CD14-positive monocyte (primary cell): ENCODE results near the gene OR9Q2. TPM values are rescaled to one million over a fixed set of nuclear protein-coding genes. Genes with fewer than 3 reads are reported as not detected.

Source experiments
- DNase-seq, 3 donors: peaks; one replicate each; pipeline ENCODE4 v3.0.0-alpha.2; 2011 to 2022
- H2AFZ ChIP-seq: 2 replicates; pipeline ENCODE4 v1.6.0; 2012; ENCODE audit warnings: mild to moderate bottlenecking, low read depth, low read length, inconsistent platforms; ENCODE audit not compliant: insufficient read depth, poor library complexity, severe bottlenecking
- H3K27ac ChIP-seq, 2 donors: 1 replicate in 1 of 2; 2 replicates in 1 of 2; pipeline ENCODE4 v1.5.1; 2012 to 2013; ENCODE audit warnings: low read length in 2 of 2, control low read depth in 1 of 2, inconsistent platforms in 1 of 2, low read depth in 1 of 2, mild to moderate bottlenecking in 1 of 2
- H3K27me3 ChIP-seq, 2 donors: one replicate each; pipeline versions ENCODE4 v1.6.0 to v1.6.1; 2011 to 2013; ENCODE audit warnings: low read length in 2 of 2; ENCODE audit not compliant: control insufficient read depth in 2 of 2, insufficient read depth in 2 of 2
- H3K36me3 ChIP-seq, 2 donors: replicated peaks in 1 of 2; 1 replicate in 1 of 2; 2 replicates in 1 of 2; pipeline versions ENCODE4 v1.5.1 to v1.6.1; 2012 to 2013; ENCODE audit warnings: low read length in 2 of 2, control low read depth in 1 of 2, inconsistent platforms in 1 of 2, mild to moderate bottlenecking in 1 of 2; ENCODE audit not compliant: insufficient read depth in 2 of 2, control insufficient read depth in 1 of 2
- H3K4me1 ChIP-seq, 2 donors: 1 replicate in 1 of 2; 2 replicates in 1 of 2; pipeline versions ENCODE4 v1.5.1 to v1.6.1; 2012 to 2013; ENCODE audit warnings: low read length in 2 of 2, control low read depth in 1 of 2, inconsistent platforms in 1 of 2, mild to moderate bottlenecking in 1 of 2, moderate library complexity in 1 of 2; ENCODE audit not compliant: insufficient read depth in 2 of 2, control insufficient read depth in 1 of 2
- H3K4me2 ChIP-seq: replicated peaks from 2 replicates; pipeline ENCODE3; 2012; ENCODE audit warnings: low read length, moderate library complexity, mild to moderate bottlenecking; ENCODE audit not compliant: poor library complexity, severe bottlenecking; ENCODE audit errors: extremely low read depth
- H3K4me3 ChIP-seq, 3 experiments: fragments of 200-600 bp in 1 of 3; sonication (generic) in 1 of 3; replicated peaks in 1 of 3; 1 replicate in 2 of 3; 2 replicates in 1 of 3; pipeline ENCODE4 v1.5.1; 2011 to 2013; ENCODE audit warnings: low read length in 3 of 3, mild to moderate bottlenecking in 3 of 3, control low read depth in 2 of 3, low read depth in 2 of 3, inconsistent platforms in 1 of 3, moderate library complexity in 1 of 3
- H3K79me2 ChIP-seq: 2 replicates; pipeline ENCODE4 v1.6.0; 2012; ENCODE audit warnings: mild to moderate bottlenecking, control low read depth, inconsistent platforms, low read length, moderate library complexity; ENCODE audit not compliant: insufficient read depth
- H3K9ac ChIP-seq: 2 replicates; pipeline ENCODE4 v1.6.0; 2017; ENCODE audit warnings: low read length, mild to moderate bottlenecking; ENCODE audit not compliant: insufficient read depth, poor library complexity, severe bottlenecking
- H3K9me3 ChIP-seq, 2 donors: replicated peaks in 1 of 2; 1 replicate in 1 of 2; 2 replicates in 1 of 2; pipeline versions ENCODE4 v1.5.1 to v1.6.1; 2012 to 2013; ENCODE audit warnings: low read length in 2 of 2, control low read depth in 1 of 2; ENCODE audit not compliant: control insufficient read depth in 1 of 2, insufficient read depth in 1 of 2
- H4K20me1 ChIP-seq: 2 replicates; pipeline ENCODE4 v1.6.0; 2012; ENCODE audit warnings: mild to moderate bottlenecking, low read length, control low read depth, moderate library complexity; ENCODE audit not compliant: insufficient read depth
- H3K27ac Mint-ChIP-seq, 7 donors: one replicate each; pipeline ENCODE4 v1.8.0; 2020; ENCODE audit warnings: mild to moderate bottlenecking in 7 of 7, mixed read lengths in 7 of 7, moderate library complexity in 6 of 7, inconsistent platforms in 2 of 7
- H3K27me3 Mint-ChIP-seq, 3 donors: one replicate each; pipeline ENCODE4 v1.8.0; 2021 to 2022; ENCODE audit warnings: low read depth in 3 of 3, mild to moderate bottlenecking in 3 of 3, mixed read lengths in 3 of 3, moderate library complexity in 3 of 3, inconsistent platforms in 1 of 3
- H3K36me3 Mint-ChIP-seq, 2 donors: one replicate each; pipeline ENCODE4 v1.8.0; 2020; ENCODE audit warnings: mixed read lengths in 2 of 2, inconsistent platforms in 1 of 2, mild to moderate bottlenecking in 1 of 2
- H3K4me1 Mint-ChIP-seq: one replicate; pipeline ENCODE4 v1.8.0; 2020; ENCODE audit warnings: mild to moderate bottlenecking, mixed read lengths
- H3K4me3 Mint-ChIP-seq, 2 donors: one replicate each; pipeline ENCODE4 v1.8.0; 2020; ENCODE audit warnings: mild to moderate bottlenecking in 2 of 2, mixed read lengths in 2 of 2, moderate library complexity in 1 of 2
- H3K9me3 Mint-ChIP-seq, 7 donors: one replicate each; pipeline ENCODE4 v1.8.0; 2020 to 2022; ENCODE audit warnings: mixed read lengths in 7 of 7, mild to moderate bottlenecking in 6 of 7, moderate library complexity in 6 of 7, inconsistent platforms in 2 of 7
- WGBS: methylation state at CpG from one replicate; pipeline ENCODE4 v1.1.5; 2013; ENCODE audit warnings: missing lambda C conversion rate; ENCODE audit not compliant: insufficient coverage; 5-methylcytosine and 5-hydroxymethylcytosine counted together
- intact Hi-C, 2 donors: fragments of 100-400 bp; cut with micrococcal nuclease; formaldehyde crosslinking; loops; one replicate each; pipeline versions ENCODE4 v1.15.0 to v1.15.1; 2023
- polyA plus RNA-seq, 3 donors: library from polyadenylated mRNA; depleted of rRNA in 1 of 3; unstranded in 2 of 3; stranded (reverse) in 1 of 3; fragments of 300-500 nt in 2 of 3; fragments of >200 nt in 1 of 3; fragmentation: Illumina TruSeq in 2 of 3; gene quantifications; 1 replicate in 2 of 3; 2 replicates in 1 of 3; pipeline ENCODE4 v1.2.3, GENCODE V29; 2012 to 2021
- TF ChIP-seq, protein P1 (sequence below): fragments of 200-600 bp; IDR thresholded peaks from one replicate; pipeline ENCODE4 v1.8.0; 2022; ENCODE audit warnings: antibody characterized with exemption, mild to moderate bottlenecking

OR9Q2 gene
- polyA plus RNA-seq, 3 donors = not detected

DNA sequence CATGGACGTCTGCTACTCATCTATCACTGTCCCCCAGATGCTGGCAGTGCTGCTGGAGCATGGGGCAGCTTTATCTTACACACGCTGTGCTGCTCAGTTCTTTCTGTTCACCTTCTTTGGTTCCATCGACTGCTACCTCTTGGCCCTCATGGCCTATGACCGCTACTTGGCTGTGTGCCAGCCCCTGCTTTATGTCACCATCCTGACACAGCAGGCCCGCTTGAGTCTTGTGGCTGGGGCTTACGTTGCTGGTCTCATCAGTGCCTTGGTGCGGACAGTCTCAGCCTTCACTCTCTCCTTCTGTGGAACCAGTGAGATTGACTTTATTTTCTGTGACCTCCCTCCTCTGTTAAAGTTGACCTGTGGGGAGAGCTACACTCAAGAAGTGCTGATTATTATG, 9.2 kb upstream of the OR9Q2 start:
- Histone ChIP-seq H3K27ac (no peak overlapping the region), H3K27me3 (no peaks in the 10 kb centered on the region), H3K4me2 (no peak overlapping the region), H3K9me3 (no peaks in the 10 kb centered on the region), H4K20me1 (no peaks in the 10 kb centered on the region), H2AFZ (no peak overlapping the region), H3K4me3 (no peak overlapping the region), H3K36me3 (no peaks in the 10 kb centered on the region), H3K79me2 (no peaks in the 10 kb centered on the region), H3K4me1 (no peaks in the 10 kb centered on the region), H3K9ac (no peak overlapping the region)
- DNase-seq = no peak
- no peaks in the 10 kb centered on the region for H3K4me1 Mint-ChIP-seq
- 94% methylated on average over 4 of the region's 7 CpGs for WGBS
- H3K36me3 Mint-ChIP-seq = no peaks in the 10 kb centered on the region
- H3K27ac Mint-ChIP-seq = no peak overlapping the region
- TF ChIP-seq, protein P1, sequence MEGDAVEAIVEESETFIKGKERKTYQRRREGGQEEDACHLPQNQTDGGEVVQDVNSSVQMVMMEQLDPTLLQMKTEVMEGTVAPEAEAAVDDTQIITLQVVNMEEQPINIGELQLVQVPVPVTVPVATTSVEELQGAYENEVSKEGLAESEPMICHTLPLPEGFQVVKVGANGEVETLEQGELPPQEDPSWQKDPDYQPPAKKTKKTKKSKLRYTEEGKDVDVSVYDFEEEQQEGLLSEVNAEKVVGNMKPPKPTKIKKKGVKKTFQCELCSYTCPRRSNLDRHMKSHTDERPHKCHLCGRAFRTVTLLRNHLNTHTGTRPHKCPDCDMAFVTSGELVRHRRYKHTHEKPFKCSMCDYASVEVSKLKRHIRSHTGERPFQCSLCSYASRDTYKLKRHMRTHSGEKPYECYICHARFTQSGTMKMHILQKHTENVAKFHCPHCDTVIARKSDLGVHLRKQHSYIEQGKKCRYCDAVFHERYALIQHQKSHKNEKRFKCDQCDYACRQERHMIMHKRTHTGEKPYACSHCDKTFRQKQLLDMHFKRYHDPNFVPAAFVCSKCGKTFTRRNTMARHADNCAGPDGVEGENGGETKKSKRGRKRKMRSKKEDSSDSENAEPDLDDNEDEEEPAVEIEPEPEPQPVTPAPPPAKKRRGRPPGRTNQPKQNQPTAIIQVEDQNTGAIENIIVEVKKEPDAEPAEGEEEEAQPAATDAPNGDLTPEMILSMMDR = no peak
- intact Hi-C loops = no loop called here
- no peak overlapping the region for H3K4me3 Mint-ChIP-seq
- H3K27me3 Mint-ChIP-seq = peaks cover 0 to 2% (median 1%) of the 10 kb centered on the region in 3 donors
- peaks cover 0 to 8% (median 2%) of the 10 kb centered on the region in 7 donors for H3K9me3 Mint-ChIP-seq

DNA sequence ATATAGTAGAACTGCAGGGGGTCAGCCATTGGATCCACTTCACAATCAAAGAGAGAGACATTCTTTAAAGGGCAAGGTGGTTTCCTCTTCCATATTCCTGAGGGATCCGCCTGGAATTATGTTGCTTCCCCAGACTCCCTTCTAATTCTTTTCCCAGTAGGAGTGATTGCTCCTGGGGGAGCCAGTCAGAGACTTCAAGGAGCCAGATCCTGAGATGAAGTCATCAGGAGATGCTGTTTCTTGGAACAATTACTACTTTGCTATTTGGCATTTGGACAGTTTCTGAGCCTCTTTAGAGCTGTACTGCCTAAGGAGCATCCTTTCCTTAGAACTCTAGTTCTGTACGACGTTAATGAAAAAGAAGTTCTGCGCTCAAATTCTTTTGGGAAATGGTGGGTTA, 1.9 kb upstream of the OR9Q2 start:
- no peaks in the 10 kb centered on the region for H3K27me3 ChIP-seq
- Mint-ChIP-seq H3K36me3 (no peaks in the 10 kb centered on the region), H3K4me3 (no peak overlapping the region), H3K27me3 (peaks cover 1 to 5% (median 3%) of the 10 kb centered on the region in 3 donors), H3K27ac (no peak overlapping the region), H3K9me3 (peaks cover 0 to 4% (median 0%) of the 10 kb centered on the region in 7 donors), H3K4me1 (no peaks in the 10 kb centered on the region)
- TF ChIP-seq, protein P1 = no peak
- no peak overlapping the region for H3K9ac ChIP-seq
- H3K27ac ChIP-seq = no peak overlapping the region
- H4K20me1 ChIP-seq = no peaks in the 10 kb centered on the region
- no peak overlapping the region for H3K4me2 ChIP-seq
- H3K4me1 ChIP-seq = no peaks in the 10 kb centered on the region
- no peak for DNase-seq
- intact Hi-C loops = no loop called here
- H3K79me2 ChIP-seq = no peaks in the 10 kb centered on the region
- no peak overlapping the region for H3K4me3 ChIP-seq
- H3K9me3 ChIP-seq = no peaks in the 10 kb centered on the region
- no peak overlapping the region for H2AFZ ChIP-seq
- no peaks in the 10 kb centered on the region for H3K36me3 ChIP-seq
- no CpG with 5 or more reads among the region's 4 CpGs for WGBS
